OCI-LY1 (cell line): ENCODE measurements around the gene LTBP3.

Source experiments
- H2AFZ ChIP-seq: fragments of 200-600 bp; sonication (generic), shearing (Covaris generic); 2 replicates; pipeline ENCODE4 v1.6.0; 2014; ENCODE audit warnings: antibody characterized with exemption, mild to moderate bottlenecking, low read length
- H3F3A ChIP-seq: fragments of 200-600 bp; sonication (generic), shearing (Covaris generic); 2 replicates; pipeline ENCODE4 v1.6.0; 2014; ENCODE audit warnings: mild to moderate bottlenecking, antibody characterized with exemption, low read length, moderate library complexity; ENCODE audit not compliant: insufficient read depth
- H3K27ac ChIP-seq: fragments of 200-600 bp; sonication (generic); 2 replicates; pipeline ENCODE4 v1.5.1; 2014; ENCODE audit warnings: low read length, mixed run types, mild to moderate bottlenecking, low read depth; ENCODE audit not compliant: poor library complexity, severe bottlenecking
- H3K27me3 ChIP-seq: fragments of 200-600 bp; sonication (generic); 2 replicates; pipeline ENCODE4 v1.6.0; 2014; ENCODE audit warnings: antibody characterized with exemption, mild to moderate bottlenecking, low read length, moderate library complexity; ENCODE audit not compliant: insufficient read depth
- H3K36me3 ChIP-seq: fragments of 200-600 bp; sonication (generic); 2 replicates; pipeline ENCODE4 v1.6.1; 2014; ENCODE audit warnings: mild to moderate bottlenecking, antibody characterized with exemption, low read length, moderate library complexity, mixed read lengths; ENCODE audit not compliant: insufficient read depth
- H3K4me1 ChIP-seq: fragments of 200-600 bp; sonication (generic); 2 replicates; pipeline ENCODE4 v1.5.1; 2014; ENCODE audit warnings: mild to moderate bottlenecking, low read length, moderate library complexity; ENCODE audit not compliant: insufficient read depth, severe bottlenecking
- H3K4me2 ChIP-seq: fragments of 200-600 bp; sonication (generic), shearing (Covaris generic); 2 replicates; pipeline ENCODE4 v1.6.1; 2014; ENCODE audit warnings: low read length
- H3K4me3 ChIP-seq: fragments of 200-600 bp; sonication (generic); 2 replicates; pipeline ENCODE4 v1.5.1; 2014; ENCODE audit warnings: low read length, low read depth, mild to moderate bottlenecking, mixed read lengths; ENCODE audit not compliant: poor library complexity, severe bottlenecking
- H3K79me2 ChIP-seq: fragments of 200-600 bp; shearing (Covaris generic); 2 replicates; pipeline ENCODE4 v1.6.1; 2016; ENCODE audit warnings: mixed run types, low read length, mixed read lengths; ENCODE audit not compliant: insufficient read depth
- H3K9ac ChIP-seq: fragments of 200-600 bp; sonication (generic), shearing (Covaris generic); 2 replicates; pipeline ENCODE4 v1.6.1; 2014; ENCODE audit warnings: mild to moderate bottlenecking, low read length, mixed read lengths
- H3K9me2 ChIP-seq: fragments of 200-600 bp; sonication (generic), shearing (Covaris generic); 2 replicates; pipeline ENCODE4 v1.6.1; 2014; ENCODE audit warnings: low read depth, mild to moderate bottlenecking, low read length, mixed read lengths
- H3K9me3 ChIP-seq: fragments of 200-600 bp; shearing (Covaris generic); 2 replicates; pipeline ENCODE4 v1.6.1; 2014; ENCODE audit warnings: low read length, mixed read lengths
- H4K20me1 ChIP-seq: fragments of 200-600 bp; sonication (generic), shearing (Covaris generic); 2 replicates; pipeline ENCODE4 v1.6.0; 2016; ENCODE audit warnings: mild to moderate bottlenecking, low read length; ENCODE audit not compliant: insufficient read depth
- EZH2 ChIP-seq: fragments of 200-600 bp; sonication (generic), shearing (Covaris generic); IDR thresholded peaks from 2 replicates; pipeline ENCODE4 v1.8.0; 2017; ENCODE audit warnings: borderline replicate concordance, mixed run types, mild to moderate bottlenecking, antibody characterized with exemption, low read length, moderate library complexity, mixed read lengths
- TF ChIP-seq, protein P1 (sequence below): fragments of 200-600 bp; sonication (generic), shearing (Covaris generic); IDR thresholded peaks from 2 replicates; pipeline ENCODE4 v1.5.1; 2017; ENCODE audit warnings: mild to moderate bottlenecking, antibody characterized with exemption, low read length, moderate library complexity, mixed read lengths

LTBP3 gene

DNA sequence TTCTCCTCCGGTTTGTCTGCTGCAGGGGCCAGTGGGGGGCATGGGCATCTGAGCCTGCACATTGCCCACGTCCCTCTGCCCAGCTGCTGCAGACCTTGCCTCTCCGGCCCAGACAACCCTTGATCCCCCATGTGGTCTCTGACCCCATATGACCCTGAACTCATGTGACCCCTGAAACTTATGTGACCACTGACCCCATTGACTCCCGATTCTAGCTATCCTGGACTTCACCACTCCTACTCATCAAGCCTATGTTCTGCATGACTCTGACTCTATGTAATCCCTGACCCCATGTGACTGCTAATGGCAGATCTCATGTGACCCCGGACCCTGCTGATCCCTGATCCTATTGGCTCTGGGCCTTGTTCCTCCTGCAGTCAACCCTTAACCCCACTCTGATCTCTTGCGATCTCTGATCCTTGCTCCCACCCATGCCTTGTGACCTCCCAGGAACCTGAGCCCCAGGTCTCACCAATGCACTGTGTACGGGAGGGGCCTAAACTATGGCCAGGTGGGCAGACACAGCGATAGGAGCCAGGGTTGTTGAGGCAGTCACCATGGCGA lies 5.7 kb downstream of the LTBP3 start:
- no peaks in the 10 kb centered on the region for H4K20me1 ChIP-seq
- no peak overlapping the region for H3K9ac ChIP-seq
- H3K4me3 ChIP-seq, result no peak overlapping the region
- H3K9me3 ChIP-seq, result no peaks in the 10 kb centered on the region
- TF ChIP-seq EZH2, result no peak
- no peaks in the 10 kb centered on the region for H3K79me2 ChIP-seq
- H3K36me3 ChIP-seq, result no peaks in the 10 kb centered on the region
- peaks cover 24% of the 10 kb centered on the region for H3K4me1 ChIP-seq
- no peaks in the 10 kb centered on the region for H3F3A ChIP-seq
- H3K27ac ChIP-seq, result no peak overlapping the region
- H2AFZ ChIP-seq, result no peak overlapping the region
- no peaks in the 10 kb centered on the region for H3K9me2 ChIP-seq
- peaks cover 5% of the 10 kb centered on the region; the same call in 1 of the 2 replicates for H3K27me3 ChIP-seq
- H3K4me2 ChIP-seq, result no peak overlapping the region

DNA sequence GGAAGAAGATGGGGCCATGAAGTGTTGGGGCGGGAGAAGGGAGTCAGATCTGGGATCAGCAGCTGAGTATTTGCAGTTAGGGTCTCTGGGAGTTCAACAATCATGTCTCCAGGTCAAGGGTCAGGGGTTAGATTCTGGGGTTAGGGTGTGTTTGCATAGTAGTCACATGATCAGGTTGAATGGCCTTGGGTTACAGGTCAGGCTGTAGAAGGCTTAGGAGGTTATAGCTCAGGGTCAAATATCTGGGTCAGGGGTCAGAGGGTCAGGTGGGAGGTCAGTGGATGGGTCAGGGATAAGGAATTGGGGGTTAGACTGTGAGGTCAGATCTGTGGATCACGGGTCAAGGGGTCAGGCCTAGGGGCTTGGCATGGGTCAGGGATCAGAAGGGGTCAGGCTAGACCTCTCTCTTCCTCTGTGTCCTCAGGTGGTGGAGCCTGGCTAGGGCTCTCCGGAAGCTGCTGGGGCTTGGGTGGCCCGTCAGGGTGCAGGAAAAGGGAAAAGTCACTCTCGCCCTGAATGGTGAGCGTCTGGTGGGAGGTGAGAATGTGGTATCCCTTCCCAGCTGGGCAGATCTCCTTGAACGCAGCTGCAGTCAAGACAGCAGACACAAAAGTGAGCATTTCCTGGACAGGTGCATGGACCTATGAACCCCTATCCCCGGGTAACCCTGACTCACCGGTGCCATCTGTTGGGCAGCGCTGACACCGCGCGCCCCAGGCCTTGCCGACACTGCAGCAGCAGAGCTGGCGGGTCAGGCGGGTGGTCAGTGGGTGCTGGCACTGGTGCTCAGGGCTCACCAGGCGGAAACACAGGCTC lies 6.4 kb downstream of the LTBP3 start:
- Histone ChIP-seq H3K9me3 (no peaks in the 10 kb centered on the region), H3F3A (no peaks in the 10 kb centered on the region), H3K27ac (no peak overlapping the region), H3K4me2 (peak overlapping the region; percentile 64; the same call in 1 of the 2 replicates), H2AFZ (no peak overlapping the region), H3K9me2 (no peaks in the 10 kb centered on the region), H3K9ac (no peak overlapping the region), H4K20me1 (no peaks in the 10 kb centered on the region), H3K36me3 (no peaks in the 10 kb centered on the region), H3K79me2 (no peaks in the 10 kb centered on the region), H3K4me3 (no peak overlapping the region), H3K27me3 (peaks cover 5% of the 10 kb centered on the region; the same call in 1 of the 2 replicates), H3K4me1 (peaks cover 31% of the 10 kb centered on the region)
- no peak for TF ChIP-seq EZH2
- TF ChIP-seq, protein P1, sequence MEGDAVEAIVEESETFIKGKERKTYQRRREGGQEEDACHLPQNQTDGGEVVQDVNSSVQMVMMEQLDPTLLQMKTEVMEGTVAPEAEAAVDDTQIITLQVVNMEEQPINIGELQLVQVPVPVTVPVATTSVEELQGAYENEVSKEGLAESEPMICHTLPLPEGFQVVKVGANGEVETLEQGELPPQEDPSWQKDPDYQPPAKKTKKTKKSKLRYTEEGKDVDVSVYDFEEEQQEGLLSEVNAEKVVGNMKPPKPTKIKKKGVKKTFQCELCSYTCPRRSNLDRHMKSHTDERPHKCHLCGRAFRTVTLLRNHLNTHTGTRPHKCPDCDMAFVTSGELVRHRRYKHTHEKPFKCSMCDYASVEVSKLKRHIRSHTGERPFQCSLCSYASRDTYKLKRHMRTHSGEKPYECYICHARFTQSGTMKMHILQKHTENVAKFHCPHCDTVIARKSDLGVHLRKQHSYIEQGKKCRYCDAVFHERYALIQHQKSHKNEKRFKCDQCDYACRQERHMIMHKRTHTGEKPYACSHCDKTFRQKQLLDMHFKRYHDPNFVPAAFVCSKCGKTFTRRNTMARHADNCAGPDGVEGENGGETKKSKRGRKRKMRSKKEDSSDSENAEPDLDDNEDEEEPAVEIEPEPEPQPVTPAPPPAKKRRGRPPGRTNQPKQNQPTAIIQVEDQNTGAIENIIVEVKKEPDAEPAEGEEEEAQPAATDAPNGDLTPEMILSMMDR, result peak; percentile 74

DNA sequence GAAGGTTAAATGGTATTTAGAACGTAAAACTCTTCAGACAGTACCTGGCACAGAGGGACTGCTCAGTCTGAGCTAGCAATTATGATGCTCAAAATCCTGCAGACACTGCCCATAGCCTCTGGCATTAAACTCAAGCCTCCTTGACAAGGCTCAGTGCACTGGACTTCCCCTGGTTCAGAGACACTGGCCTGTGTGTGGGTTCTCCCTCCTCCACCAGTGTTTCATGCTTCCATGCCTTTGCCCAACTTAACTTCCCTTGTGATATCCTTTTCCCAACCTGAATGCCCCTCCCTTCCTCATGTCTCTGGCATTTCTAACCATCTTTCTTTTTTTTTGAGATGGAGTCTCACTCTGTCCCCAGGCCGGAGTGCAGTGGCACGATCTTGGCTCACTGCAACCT lies 9.1 kb downstream of the LTBP3 start:
- H2AFZ ChIP-seq, result no peak overlapping the region
- no peaks in the 10 kb centered on the region for H3K9me3 ChIP-seq
- no peaks in the 10 kb centered on the region for H3K36me3 ChIP-seq
- H3K27ac ChIP-seq, result no peak overlapping the region
- TF ChIP-seq, protein P1, result no peak
- no peak for TF ChIP-seq EZH2
- H3K4me3 ChIP-seq, result no peak overlapping the region
- H3K27me3 ChIP-seq, result no peaks in the 10 kb centered on the region
- peaks cover 40% of the 10 kb centered on the region for H3K4me1 ChIP-seq
- H3K79me2 ChIP-seq, result no peaks in the 10 kb centered on the region
- H3K4me2 ChIP-seq, result no peak overlapping the region
- H3K9me2 ChIP-seq, result no peaks in the 10 kb centered on the region
- H4K20me1 ChIP-seq, result no peaks in the 10 kb centered on the region
- H3K9ac ChIP-seq, result no peak overlapping the region
- H3F3A ChIP-seq, result no peaks in the 10 kb centered on the region
